ENCODE results near the gene USP16.
"Not testable (repeated sequence)": the region's sequence is repeated elsewhere in the genome, so short reads cannot be mapped to it uniquely, and the experiment has no call there.

USP16 gene

DNA sequence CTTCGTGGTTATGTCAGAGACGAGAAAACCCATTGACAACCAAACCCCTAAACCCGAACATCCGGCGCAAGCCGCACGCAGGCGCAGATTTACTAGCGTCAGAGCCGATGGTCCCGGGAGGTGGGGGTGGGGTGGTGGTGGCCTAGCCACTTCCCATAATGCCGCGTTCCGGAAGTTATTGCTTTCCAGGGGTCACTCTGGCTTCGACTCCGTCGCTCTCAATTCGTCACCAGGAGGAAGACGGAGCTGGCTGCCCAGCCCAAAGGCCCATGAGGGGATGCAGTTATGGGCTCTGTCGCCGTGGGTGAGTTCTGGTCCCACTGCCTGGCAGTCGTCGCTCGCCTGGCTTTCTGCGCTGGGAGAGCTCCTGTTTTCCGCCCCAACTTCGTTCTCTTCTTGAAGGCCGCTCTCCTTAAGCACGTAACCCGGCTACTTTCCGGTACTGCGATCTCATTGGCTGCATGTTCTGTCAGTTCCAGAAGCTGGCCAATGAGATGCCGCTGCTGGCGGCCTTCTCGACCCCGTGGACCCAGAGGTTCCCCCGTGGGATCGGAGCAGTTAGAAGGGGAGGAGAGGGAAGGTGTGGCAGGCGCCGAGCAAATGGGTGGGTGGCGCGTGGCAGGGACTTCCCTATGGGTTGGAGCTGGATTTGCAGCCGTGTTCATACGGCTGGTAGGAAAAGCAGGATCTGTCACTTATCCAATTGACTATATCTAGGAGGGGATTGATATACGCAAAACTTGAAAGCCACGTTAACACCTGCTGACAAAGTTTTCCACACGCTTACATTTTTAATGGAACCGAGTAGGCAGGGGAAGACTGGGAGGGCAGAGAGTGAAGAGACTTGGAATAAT, at the start of gene USP16:
Gene USP16 (plus strand): TSS at position 195 of the 854 bp plus-strand sequence. CDS start 3,246 bp downstream, outside the sequence.
- H3K9me3 Mint-ChIP-seq, result no peaks in the 10 kb centered on the region
- peak within 1 kb of the TSS; percentile 100 for H3K27ac Mint-ChIP-seq
- H3K4me3 Mint-ChIP-seq, result peak within 1 kb of the TSS; percentile 100
- peak; percentile 96 for DNase-seq (ENCODE audit: low spot score)
- no peaks in the 10 kb centered on the region for H3K27me3 Mint-ChIP-seq (ENCODE audit: low read depth)
- H3K36me3 Mint-ChIP-seq (ENCODE audit: low read depth), result peaks cover 17% of the 10 kb centered on the region
- peaks cover 42% of the 10 kb centered on the region for H3K4me1 Mint-ChIP-seq (ENCODE audit: low read depth)

DNA sequence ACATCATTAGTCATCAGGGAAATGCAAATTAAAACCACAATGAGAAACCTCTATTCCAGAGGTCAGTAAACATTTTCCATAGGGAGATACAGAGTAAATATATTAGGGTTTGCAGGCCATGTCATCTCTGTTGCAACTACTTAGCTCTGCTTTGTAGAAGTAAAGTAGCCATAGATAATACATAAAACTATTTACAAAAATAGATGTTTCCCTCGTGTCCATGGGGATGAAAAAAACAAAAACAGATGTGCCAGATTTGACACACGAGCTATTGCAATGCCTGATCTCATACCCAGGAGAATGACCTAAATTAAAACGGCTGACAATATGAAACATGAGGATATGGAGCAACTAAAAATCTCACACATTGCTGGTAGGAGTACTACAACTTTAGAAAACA, 49.1 kb upstream of the USP16 start:
- Mint-ChIP-seq H3K4me3 (no peak overlapping the region), H3K9me3 (peaks cover 5% of the 10 kb centered on the region), H3K27me3 (ENCODE audit: low read depth) (no peaks in the 10 kb centered on the region), H3K4me1 (ENCODE audit: low read depth) (peaks cover 2% of the 10 kb centered on the region), H3K36me3 (ENCODE audit: low read depth) (peaks cover 45% of the 10 kb centered on the region), H3K27ac (no peak overlapping the region)
- no peak for DNase-seq (ENCODE audit: low spot score)

DNA sequence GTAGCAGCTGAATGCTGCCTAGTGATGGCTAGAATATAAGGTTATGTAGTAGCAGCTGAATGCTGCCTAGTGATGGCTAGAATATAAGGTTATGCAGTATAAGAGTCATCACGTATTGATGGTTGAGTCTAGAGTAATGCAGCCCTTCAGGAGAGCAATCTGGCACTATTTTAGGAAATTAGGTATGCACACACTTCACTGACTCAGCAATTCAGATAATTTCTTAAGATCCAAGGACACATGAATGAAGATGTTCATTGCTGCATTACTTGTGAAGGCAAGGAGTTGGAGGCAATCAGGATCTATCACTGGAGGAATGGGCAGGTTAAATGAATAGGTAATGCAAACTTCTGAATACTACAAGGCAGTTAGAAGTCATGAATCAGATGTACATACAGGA, 45.4 kb upstream of the USP16 start:
- DNase-seq (ENCODE audit: low spot score), result no peak

DNA sequence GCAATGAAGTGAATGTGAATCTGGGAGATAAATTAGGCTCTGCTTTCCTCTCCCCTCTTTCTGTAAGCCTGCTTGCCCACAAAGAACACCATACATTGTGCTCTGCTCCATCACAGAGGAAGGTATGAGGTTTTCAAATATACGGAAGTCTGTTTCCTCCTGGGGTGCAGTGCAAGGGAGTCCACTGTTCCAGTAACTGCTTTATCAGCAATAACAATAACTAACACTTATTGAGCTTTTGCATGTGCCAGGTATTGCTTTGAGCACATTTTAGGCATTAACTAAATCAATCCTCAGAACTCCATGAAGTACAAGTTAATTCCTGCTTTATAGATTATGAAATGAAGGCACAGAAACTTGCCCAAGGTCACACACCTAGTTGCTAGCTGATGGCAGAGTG, 41.8 kb upstream of the USP16 start:
- peaks cover 49% of the 10 kb centered on the region for H3K36me3 Mint-ChIP-seq (ENCODE audit: low read depth)
- peak overlapping the region; percentile 2 for H3K27ac Mint-ChIP-seq
- no peaks in the 10 kb centered on the region for H3K27me3 Mint-ChIP-seq (ENCODE audit: low read depth)
- peaks cover 3% of the 10 kb centered on the region for H3K4me1 Mint-ChIP-seq (ENCODE audit: low read depth)
- no peaks in the 10 kb centered on the region for H3K9me3 Mint-ChIP-seq
- DNase-seq (ENCODE audit: low spot score), result no peak
- no peak overlapping the region for H3K4me3 Mint-ChIP-seq

More for the DNA sequence above, 45.4 kb upstream of the USP16 start:
- Mint-ChIP-seq H3K4me1 (ENCODE audit: low read depth) (peaks cover 5% of the 10 kb centered on the region), H3K27me3 (ENCODE audit: low read depth) (no peaks in the 10 kb centered on the region), H3K36me3 (ENCODE audit: low read depth) (peaks cover 48% of the 10 kb centered on the region), H3K4me3 (no peak overlapping the region), H3K27ac (no peak overlapping the region), H3K9me3 (no peaks in the 10 kb centered on the region)

DNA sequence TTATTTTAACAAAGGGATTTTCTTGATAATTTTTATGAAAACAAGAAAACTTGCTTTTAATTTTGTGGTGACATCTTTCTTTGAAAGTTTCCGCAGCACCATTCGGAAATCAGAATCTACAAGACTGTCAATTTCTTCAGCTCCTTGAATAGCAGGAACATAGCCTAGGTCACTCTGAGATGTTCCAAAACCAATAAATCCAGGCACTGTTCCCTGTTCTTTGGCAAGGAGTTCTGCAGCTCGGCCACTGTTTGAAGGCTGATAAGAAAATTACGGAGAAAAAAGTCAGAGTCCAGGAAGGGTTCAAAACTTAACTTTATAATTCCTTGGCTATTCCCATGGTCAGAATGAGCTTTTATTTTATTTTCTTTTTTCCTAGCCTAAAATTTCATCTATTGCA, 37.8 kb upstream of the USP16 start:
- Mint-ChIP-seq H3K4me3 (no peak overlapping the region), H3K36me3 (ENCODE audit: low read depth) (peaks cover 46% of the 10 kb centered on the region), H3K27me3 (ENCODE audit: low read depth) (no peaks in the 10 kb centered on the region), H3K4me1 (ENCODE audit: low read depth) (peaks cover 17% of the 10 kb centered on the region), H3K9me3 (no peaks in the 10 kb centered on the region), H3K27ac (no peak overlapping the region)
- no peak for DNase-seq (ENCODE audit: low spot score)

DNA sequence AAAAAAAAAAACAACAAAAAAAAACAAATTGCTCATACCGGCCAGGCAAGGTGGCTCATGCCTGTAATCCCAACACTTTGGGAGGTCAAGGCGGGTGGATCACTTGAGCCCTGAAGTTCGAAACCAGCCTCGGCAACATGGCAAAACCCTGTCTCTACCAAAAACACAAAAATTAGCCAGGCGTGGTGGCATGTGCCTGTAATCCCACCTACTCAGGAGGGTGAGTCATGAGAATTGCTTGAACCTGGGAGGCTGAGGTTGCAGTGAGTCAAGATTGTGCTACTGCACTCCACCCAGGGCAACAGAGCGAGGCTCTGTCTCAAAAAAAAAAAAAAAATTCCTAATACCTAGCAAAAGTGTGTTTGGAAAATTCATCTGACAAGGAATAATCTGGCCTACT, 36.3 kb upstream of the USP16 start:
- not testable (repeated sequence) for H3K4me3 Mint-ChIP-seq; H3K9me3 Mint-ChIP-seq; H3K27ac Mint-ChIP-seq; H3K27me3 Mint-ChIP-seq (ENCODE audit: low read depth)
- peak; percentile 21 for DNase-seq (ENCODE audit: low spot score)
- peaks cover 20% of the 10 kb centered on the region for H3K4me1 Mint-ChIP-seq (ENCODE audit: low read depth)
- peaks cover 32% of the 10 kb centered on the region for H3K36me3 Mint-ChIP-seq (ENCODE audit: low read depth)

DNA sequence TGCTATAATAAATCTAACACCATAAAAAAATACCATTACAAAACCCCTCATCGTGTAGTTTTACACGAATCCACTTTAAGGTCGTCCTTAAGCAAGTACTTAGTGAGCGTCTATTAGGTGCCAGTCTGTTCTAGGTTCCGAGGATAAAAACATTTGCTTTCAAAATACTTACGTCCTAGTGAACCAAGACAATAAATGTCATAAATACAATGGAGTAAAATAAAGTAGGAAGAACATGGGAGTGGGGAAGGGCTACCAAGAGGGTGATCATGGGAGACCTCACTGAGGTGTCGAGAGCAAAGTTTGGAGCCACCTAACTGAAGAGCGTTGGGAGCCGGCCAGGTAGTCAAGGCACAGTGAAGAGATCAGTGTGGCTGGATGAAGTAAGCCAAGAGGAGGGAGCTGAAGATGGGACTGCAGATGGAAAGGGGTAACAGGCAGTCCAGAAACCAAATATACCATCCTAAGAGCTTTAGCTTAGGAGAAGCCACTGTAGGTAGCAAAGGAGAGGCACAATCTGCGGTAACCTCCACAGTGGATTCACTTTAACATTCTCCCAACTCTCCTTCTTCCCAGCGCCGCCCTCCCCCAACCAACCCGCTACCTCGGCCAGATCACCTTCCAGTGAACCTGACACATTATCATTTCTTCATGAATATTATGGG, 32.5 kb upstream of the USP16 start:
- H3K9me3 Mint-ChIP-seq, result no peaks in the 10 kb centered on the region
- peak overlapping the region; percentile 98 for H3K27ac Mint-ChIP-seq
- H3K27me3 Mint-ChIP-seq (ENCODE audit: low read depth), result no peaks in the 10 kb centered on the region
- no peak for DNase-seq (ENCODE audit: low spot score)
- peak overlapping the region; percentile 83 for H3K4me3 Mint-ChIP-seq
- peaks cover 26% of the 10 kb centered on the region for H3K4me1 Mint-ChIP-seq (ENCODE audit: low read depth)
- peaks cover 18% of the 10 kb centered on the region for H3K36me3 Mint-ChIP-seq (ENCODE audit: low read depth)

DNA sequence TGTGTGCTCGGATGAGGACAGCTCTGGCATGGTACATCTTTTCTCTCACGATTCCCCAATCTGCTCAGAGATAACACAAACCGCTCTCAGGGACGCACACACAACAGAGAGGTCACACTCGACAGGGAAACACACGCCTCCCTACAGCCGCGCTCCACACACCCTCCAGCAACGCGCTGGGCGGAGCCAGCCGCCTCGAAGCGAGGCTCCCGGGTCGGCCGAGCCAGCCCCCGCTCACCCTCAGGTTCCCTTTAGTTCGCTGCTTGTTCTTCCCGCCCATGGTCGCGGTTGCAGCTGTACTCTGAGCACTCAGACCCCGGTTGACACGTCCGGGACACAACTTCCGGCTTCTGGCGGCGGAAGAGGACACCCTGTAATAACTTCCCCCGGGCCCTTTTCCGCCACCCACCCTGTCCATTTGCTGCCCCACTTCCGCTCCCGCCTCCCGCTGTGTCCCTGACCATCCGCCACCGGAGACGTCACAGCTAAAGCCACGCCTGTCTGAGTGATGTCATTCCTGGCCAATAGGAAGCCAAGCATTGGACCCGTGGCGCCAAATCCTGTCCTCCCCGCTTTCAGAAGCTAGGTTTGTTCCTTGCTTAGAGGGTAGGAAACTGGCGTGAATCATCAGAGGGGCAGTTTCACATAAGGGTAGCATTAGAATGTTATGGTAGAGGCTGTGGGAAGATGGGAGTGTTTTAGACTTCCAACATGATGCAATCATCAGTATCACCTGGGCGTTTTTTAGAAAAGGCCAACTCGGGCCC, 31.8 kb upstream of the USP16 start, which contains the start of gene LTN1:
Gene LTN1 (minus strand): TSS at position 352 of the 767 bp plus-strand sequence. CDS start 72 bp downstream, at position 280.
- H3K4me1 Mint-ChIP-seq (ENCODE audit: low read depth), result peaks cover 26% of the 10 kb centered on the region
- peak within 1 kb of the TSS; percentile 83 for H3K4me3 Mint-ChIP-seq
- peak within 1 kb of the TSS; percentile 98 for H3K27ac Mint-ChIP-seq
- no peaks in the 10 kb centered on the region for H3K9me3 Mint-ChIP-seq
- peak; percentile 98 for DNase-seq (ENCODE audit: low spot score)
- no peaks in the 10 kb centered on the region for H3K27me3 Mint-ChIP-seq (ENCODE audit: low read depth)
- H3K36me3 Mint-ChIP-seq (ENCODE audit: low read depth), result peaks cover 12% of the 10 kb centered on the region

DNA sequence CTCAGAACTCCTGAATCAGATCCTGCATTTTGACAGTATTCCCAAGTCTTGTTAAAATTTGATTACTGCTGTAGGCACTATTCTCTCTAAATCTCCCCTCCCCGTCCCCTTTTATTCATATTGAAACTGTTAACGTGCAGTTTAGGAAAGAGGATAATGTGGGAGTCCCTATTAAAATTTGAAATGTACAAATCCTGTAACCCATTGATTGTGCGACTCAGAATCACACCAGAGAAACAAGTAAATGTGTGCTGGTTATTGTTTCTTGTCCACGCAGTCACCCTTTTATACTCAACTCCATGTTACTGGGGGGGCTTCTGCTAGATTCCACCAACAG, 31.2 kb upstream of the USP16 start:
- H3K9me3 Mint-ChIP-seq, result no peaks in the 10 kb centered on the region
- peaks cover 26% of the 10 kb centered on the region for H3K4me1 Mint-ChIP-seq (ENCODE audit: low read depth)
- no peak for DNase-seq (ENCODE audit: low spot score)
- H3K27ac Mint-ChIP-seq, result peak overlapping the region; percentile 98
- no peaks in the 10 kb centered on the region for H3K27me3 Mint-ChIP-seq (ENCODE audit: low read depth)
- H3K4me3 Mint-ChIP-seq, result peak overlapping the region; percentile 83
- H3K36me3 Mint-ChIP-seq (ENCODE audit: low read depth), result peaks cover 9% of the 10 kb centered on the region

DNA sequence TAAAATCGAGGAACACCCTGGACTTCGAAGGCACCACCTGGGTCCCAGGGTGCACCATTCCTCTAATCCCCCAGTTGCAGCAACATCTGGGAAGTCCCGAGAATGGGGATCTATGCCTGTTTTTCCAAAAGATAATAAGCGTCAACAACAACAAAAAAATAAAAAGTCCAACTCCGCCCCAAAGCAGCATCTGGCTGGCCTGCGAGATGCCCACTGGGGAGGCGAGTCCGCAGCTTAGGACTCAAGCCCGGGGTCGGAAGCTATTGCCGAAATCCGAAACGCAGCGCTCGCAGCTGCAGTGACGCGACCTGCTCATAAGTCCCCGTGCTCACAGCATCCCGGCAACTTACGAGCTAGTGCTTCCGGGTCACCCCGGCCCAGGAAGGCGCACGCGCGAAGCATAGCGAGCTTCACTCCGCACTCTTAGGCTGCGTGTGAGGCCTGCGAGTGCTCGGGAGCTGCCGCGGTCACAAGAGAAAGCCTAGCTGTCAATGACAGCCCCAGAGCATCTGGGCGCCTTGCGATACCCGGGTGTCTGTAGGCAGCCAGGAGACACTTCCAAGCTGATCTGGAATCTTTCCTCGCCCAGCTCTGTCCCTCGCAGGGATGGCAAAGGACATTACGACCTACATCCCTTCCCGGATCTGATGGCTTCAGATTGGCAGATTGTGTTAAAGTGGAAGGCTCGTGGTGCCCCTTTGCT, 21.9 kb upstream of the USP16 start:
- H3K9me3 Mint-ChIP-seq, result no peaks in the 10 kb centered on the region
- peak overlapping the region; percentile 92 for H3K27ac Mint-ChIP-seq
- no peaks in the 10 kb centered on the region for H3K36me3 Mint-ChIP-seq (ENCODE audit: low read depth)
- peaks cover 1% of the 10 kb centered on the region for H3K4me1 Mint-ChIP-seq (ENCODE audit: low read depth)
- peak; percentile 95 for DNase-seq (ENCODE audit: low spot score)
- no peaks in the 10 kb centered on the region for H3K27me3 Mint-ChIP-seq (ENCODE audit: low read depth)
- H3K4me3 Mint-ChIP-seq, result peak overlapping the region; percentile 92

DNA sequence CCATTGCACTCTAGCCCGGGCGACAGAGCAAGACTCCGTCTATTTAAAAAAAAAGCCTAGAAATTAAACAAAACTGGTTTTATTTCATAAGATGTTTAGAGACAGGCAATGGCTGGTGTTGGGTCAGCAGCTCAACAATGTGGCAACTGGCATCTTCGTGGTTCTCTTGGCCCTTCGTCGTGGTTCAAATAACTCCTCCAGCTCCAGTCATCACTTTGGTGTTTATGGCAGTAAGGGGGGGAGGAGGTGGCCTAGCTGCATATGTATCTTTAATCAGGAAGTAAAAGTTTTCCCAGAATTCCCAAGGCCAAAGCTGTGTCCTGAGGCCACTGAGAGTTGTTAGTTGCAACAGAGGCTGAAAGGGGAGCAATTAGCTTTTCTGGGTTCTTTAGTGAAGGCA, 18.8 kb upstream of the USP16 start:
- peaks cover 1% of the 10 kb centered on the region for H3K4me1 Mint-ChIP-seq (ENCODE audit: low read depth)
- no peak for DNase-seq (ENCODE audit: low spot score)

DNA sequence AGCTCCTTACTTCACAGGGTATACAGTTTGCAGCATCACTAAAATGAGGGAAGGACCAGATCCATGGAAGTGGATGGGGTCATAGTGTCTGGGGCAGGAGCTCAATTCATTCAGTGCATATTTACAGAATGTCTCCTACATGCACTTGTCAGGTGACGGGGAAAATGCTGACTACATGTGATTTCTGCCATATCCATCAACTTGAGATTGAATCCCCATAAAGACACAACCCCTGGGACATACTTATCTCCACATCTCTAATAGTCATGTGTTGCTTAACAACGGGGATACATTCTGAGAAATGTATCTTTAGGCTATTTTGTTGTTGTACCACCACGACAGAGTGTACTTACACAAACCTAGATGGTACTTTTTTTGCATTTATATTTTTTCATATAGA, 17.3 kb upstream of the USP16 start:
- no peak for DNase-seq (ENCODE audit: low spot score)
- Mint-ChIP-seq H3K27me3 (ENCODE audit: low read depth) (no peaks in the 10 kb centered on the region), H3K27ac (no peak overlapping the region), H3K4me3 (no peak overlapping the region), H3K4me1 (ENCODE audit: low read depth) (no peaks in the 10 kb centered on the region), H3K36me3 (ENCODE audit: low read depth) (peaks cover 2% of the 10 kb centered on the region), H3K9me3 (no peaks in the 10 kb centered on the region)

More for the DNA sequence above, 18.8 kb upstream of the USP16 start:
- no peak overlapping the region for H3K27ac Mint-ChIP-seq
- peaks cover 2% of the 10 kb centered on the region for H3K36me3 Mint-ChIP-seq (ENCODE audit: low read depth)
- no peaks in the 10 kb centered on the region for H3K9me3 Mint-ChIP-seq
- H3K4me3 Mint-ChIP-seq, result no peak overlapping the region
- no peaks in the 10 kb centered on the region for H3K27me3 Mint-ChIP-seq (ENCODE audit: low read depth)

DNA sequence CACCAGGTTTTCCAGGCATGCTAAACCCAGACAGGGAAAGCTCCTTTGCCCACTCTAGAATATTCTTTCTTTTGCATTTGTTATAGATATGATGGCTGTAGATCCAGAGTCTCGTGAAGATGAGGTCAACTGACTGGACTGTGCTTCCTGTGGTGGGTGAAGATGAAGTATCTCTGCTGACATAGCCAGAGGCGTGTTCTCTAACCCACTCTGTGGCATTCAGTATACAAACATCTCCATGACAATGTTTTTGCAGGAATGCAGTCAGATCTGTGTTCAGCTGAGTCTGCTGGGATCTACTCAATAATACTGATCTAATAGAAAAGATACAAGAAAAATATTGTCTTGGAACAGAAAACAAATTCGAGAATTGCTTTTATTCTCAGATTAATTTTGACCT, 16.7 kb upstream of the USP16 start:
- no peaks in the 10 kb centered on the region for H3K4me1 Mint-ChIP-seq (ENCODE audit: low read depth)
- H3K27ac Mint-ChIP-seq, result no peak overlapping the region
- DNase-seq (ENCODE audit: low spot score), result no peak
- H3K4me3 Mint-ChIP-seq, result no peak overlapping the region
- H3K9me3 Mint-ChIP-seq, result no peaks in the 10 kb centered on the region
- H3K36me3 Mint-ChIP-seq (ENCODE audit: low read depth), result peaks cover 2% of the 10 kb centered on the region
- no peaks in the 10 kb centered on the region for H3K27me3 Mint-ChIP-seq (ENCODE audit: low read depth)

Data from T-helper 2 cell treated with Interferon-gamma antibody and Interleukin-4, amounts not matched to agents 5 μg/mL and 100 μg/mL, for 36 hours (primary cell).